Stimulated activated CD8-positive, alpha-beta memory T cell treated with anti-CD3 and anti-CD28 coated beads, Interleukin-15, amount 100 ng/mL, for 1 hour (primary cell): ENCODE data around the gene LHPP.

ENCODE experiments used
- DNase-seq: peaks from one replicate; pipeline ENCODE4 v3.0.0-alpha.2; 2020; ENCODE audit warnings: low read depth

LHPP gene

DNA sequence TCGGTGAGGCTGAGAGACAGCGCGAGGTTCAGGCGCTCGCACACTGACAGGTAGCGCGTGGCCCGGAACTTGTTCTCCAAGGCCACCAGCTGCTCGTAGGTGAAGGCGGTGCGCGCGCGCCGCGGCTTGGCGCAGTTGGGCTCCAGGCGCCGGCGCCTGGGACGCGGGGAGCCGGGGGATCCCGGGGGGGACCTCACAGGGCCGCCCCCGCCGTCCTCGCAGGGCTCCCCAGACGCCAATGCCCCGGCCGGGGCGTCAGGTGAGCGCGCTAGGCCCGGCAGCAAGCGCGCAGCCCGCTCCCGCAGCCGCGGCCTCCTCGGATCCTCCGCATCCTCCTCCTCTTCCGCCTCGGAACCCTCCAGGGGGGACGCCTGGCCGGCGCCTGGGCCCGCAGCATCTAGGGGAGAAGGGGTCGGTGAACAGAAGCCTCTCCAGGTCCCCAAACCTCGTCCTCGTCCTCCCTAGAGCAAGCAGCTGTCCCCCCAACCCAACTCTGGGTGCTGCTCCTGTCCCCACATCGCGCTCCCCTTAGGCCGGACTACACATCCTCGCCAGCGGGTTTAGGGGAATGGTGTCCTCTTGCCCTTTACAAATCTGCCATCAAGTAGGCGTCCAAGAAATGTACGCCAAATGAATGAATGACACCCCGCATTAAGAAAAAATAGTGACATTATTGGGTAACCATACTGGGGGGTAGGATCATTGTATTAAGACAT is 13.7 kb upstream of the LHPP start:
- DNase-seq = no peak

DNA sequence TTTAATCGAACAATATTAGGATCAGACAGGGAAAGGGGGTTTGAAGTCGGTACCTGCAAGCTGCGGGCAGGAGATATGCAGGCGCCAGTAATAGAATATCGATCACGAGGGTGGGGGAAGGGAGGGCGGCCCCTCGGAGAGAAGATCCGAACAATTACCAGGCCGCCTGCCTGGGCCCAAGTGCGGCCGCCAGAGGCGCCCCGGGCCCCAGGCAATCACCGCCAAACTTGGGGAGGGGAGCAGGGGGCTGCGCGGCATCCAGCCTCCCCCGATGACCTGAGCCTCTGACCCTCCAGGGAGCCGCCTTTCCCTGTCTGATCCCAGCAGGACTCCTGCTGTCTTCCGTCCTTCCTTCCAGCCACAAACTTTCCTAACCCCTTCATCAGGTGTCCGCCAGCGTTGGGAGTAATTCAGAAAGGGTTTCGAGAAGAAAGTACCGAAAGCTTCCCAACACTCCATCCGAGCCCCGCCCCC is 12.9 kb upstream of the LHPP start:
- DNase-seq = no peak

- DNase-seq = no peak
These were observed 12.2 kb upstream of the LHPP start for GRCh38 chr10:124449170-124450011.

DNA sequence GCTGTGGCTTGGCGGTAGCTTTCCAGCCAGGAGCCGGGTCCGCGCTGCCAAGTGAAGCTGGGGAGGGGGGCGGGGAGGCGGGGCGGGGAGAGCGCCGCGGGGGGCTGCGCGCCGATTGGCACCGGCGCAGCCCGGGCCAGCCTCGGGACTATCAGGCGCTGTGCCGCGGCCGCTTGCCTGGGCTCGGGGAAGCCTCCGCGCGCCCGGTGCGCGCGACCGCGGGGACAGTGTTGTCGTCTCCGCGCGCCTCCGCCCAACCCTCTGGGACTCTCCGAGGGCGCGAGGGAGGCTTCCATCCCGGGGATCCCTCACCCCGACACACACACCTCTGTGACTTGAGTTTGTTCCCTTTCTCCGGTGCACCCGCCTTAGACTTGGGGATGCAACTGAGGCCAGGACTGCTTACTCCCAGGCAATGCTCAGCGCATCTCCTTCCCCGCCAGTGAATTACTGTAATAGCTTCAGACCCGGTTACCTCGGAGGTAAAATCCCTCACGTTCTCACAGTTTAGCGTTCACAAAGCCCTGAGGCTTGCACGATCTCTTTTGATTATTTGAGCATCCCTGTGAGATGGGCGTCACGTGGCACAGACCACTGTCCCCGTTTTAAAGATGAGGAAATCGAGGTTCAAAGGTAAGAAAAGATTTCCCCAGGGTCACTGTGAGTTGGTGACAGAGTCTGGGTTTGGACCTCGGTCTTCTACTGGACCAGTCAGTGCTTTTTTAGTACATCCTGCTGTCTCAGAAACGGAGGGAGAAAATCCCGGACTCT is 11.4 kb upstream of the LHPP start, which contains the start of gene NKX1-2:
TSS of gene NKX1-2 (minus strand) at position 24 of the 771 bp plus-strand sequence. CDS start 92 bp downstream, outside the sequence.
- no peak for DNase-seq

DNA sequence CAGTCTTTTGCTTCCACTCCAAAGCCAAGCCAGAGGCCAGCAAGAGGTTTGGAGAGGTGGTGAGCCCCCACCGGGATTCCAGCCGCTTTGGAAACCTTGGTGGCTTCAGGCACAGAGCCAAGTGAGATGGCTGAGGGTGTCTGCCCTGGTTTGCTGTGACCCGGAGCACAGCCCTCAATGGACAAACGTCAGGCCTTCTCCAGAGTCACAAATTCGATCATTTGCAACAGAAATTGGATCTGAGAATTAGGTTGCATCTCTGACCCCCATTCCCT is 10.9 kb upstream of the LHPP start:
- no peak for DNase-seq

GRCh38 chr10:124451276-124451675 is 10.3 kb upstream of the LHPP start:
- DNase-seq = no peak

DNA sequence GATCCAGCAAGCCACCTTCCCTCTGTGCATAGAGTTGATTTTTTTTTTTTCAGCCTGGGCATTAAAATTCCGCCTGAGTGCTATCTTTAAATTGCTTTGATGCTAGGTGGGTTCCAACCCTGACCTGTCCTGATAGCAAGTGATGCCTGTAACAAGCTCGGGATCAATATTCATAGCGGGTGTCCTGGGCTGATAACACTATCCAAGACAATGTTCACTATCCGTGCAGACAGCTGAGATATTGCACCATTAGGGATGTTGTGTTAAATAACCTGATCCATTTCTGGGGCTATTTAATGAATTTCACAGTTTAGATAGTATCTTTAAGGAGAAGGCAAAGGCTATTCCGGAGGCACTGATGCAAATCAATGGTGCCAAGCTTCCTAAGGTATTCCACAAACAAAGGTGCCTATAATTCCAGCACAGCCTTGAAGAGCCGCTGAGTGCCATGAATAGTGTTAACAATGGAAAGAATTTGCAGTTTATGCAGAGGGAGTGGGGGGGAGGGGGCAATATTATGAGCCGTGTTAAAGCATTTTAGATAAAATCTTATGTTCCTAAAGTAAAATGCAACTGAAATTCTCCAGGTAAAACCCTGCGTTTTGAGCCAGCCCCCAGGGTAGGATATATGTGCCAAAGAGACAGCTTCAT is 7.5 kb upstream of the LHPP start:
- no peak for DNase-seq

DNA sequence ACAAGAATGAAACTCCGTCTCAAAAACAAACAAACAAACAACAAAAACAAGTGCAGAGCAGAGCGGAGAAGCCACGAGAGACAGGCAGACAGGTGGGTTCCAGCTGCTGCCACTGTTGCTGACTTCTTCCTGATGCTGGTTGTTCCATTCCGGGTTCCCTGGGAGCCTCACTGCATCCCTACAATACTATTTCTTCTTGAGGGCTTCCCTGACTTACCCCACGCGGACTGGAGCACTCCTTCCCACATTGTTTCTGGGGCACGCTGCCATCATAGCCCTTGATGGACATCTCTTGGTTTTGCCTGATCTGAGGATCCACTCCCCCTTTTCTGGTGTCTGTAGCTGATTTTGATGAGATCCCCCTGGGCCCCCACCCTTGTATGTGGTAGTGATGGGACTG is 6.2 kb upstream of the LHPP start:
- no peak for DNase-seq

DNA sequence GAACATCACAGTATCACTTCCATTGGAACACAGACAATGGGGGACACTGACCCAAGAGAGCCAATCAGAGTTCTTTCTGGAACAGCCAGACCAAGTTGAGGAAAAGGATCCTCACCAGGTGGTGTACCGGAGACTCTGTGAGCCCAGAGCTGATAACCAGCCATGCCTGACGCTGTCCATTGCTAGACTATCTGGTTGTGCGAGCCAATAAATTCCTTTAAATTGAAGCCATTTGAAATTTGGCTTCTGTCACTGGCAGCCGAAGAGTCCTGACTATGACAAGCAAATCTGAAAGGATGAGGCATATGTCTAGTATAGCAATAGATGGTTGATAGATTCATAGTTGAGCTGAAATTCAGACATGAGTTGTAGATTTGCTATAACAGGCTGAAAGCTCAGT is 3.1 kb upstream of the LHPP start:
- no peak for DNase-seq

- no peak for DNase-seq
These were observed 2.7 kb upstream of the LHPP start for GRCh38 chr10:124458889-124459288.

- DNase-seq = no peak
These were observed 2.2 kb upstream of the LHPP start for GRCh38 chr10:124459395-124459794.

GRCh38 chr10:124460144-124460543 is 1.5 kb upstream of the LHPP start:
- no peak for DNase-seq

- no peak for DNase-seq
These were observed 699 bp downstream of the LHPP start for GRCh38 chr10:124462348-124462695.

GRCh38 chr10:124464028-124464965 is 2.7 kb downstream of the LHPP start:
- DNase-seq = no peak

- DNase-seq = no peak
These were observed 3.6 kb downstream of the LHPP start for GRCh38 chr10:124465003-124465776.

GRCh38 chr10:124465777-124466488 is 4.3 kb downstream of the LHPP start:
- no peak for DNase-seq

DNA sequence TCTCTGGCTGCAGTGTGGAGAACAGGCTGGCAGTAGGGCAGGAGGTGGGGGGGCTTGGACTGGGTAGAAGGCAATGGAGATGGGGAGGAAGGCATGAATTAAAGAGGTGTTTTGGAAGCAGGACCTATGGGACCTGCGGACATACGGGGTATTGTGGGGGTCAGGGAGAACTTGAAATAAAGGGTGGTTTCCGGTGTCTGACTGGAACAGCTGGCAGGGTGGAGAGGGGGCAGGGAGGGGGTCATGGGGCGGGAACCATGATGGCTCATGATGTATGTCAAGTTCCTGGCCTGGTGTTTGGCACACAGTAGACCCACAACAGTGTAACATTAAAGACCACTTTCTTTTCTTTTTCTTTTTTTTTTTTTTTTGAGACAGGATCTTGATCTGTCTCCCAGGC is 5.5 kb downstream of the LHPP start:
- no peak for DNase-seq

GRCh38 chr10:124468624-124469023 is 7.0 kb downstream of the LHPP start:
- DNase-seq = no peak

DNA sequence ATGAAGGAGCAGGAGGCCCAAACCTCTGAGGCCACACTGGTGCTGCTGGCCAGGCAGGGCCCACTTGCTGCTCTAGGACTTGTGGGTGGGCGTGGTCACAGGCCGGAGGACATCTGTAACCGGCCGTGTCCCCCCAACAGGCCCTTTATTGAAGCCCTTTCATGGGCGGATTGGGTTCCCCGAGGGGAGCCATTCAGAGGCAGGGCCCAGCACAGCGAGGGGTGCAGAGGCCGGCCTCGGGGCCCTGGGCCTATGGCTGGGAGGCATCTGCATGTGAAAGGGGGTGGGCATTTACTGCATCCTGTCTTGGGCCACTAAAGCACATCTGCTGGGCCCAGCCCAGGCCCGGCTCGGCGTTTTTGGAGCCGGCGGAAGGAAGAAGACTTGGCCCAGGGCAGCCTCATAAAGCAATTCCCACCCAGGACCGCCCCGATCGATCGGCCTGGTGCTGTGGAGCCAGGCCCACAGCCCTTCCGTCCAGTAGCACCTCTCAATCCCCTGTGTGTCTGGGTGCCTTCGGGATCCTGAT is 8.4 kb downstream of the LHPP start:
- DNase-seq = no peak
